ENCODE results near the gene OPALIN.
"Not testable (repeated sequence)": the region's sequence is repeated elsewhere in the genome, so short reads cannot be mapped to it uniquely, and the experiment has no call there.

OPALIN gene

GRCh38 chr10:96334616-96335526 is 23.9 kb downstream of the OPALIN start:
- no peak for DNase-seq

GRCh38 chr10:96333101-96333500 is 25.7 kb downstream of the OPALIN start:
- no peak for DNase-seq

DNA sequence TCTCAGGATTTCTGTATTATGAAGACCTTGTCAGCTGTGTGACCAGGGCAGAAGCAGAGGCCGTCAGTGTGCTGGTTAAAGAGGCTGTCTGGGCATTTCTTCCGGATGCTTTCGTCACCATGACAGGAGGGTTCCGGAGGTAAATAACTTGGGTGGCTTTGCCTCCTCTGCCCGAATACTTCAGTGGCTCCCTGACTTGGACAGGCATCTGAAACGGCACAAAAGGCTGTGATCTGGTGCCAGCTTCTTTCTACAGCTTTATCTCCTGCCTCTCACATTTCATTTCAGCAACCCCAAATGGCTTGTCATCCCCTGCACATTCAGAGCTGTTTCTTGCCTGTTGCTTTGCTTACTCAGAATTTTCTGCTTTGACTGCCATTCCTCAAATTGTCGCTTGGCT is 31.3 kb downstream of the OPALIN start:
- no peak for DNase-seq

DNA sequence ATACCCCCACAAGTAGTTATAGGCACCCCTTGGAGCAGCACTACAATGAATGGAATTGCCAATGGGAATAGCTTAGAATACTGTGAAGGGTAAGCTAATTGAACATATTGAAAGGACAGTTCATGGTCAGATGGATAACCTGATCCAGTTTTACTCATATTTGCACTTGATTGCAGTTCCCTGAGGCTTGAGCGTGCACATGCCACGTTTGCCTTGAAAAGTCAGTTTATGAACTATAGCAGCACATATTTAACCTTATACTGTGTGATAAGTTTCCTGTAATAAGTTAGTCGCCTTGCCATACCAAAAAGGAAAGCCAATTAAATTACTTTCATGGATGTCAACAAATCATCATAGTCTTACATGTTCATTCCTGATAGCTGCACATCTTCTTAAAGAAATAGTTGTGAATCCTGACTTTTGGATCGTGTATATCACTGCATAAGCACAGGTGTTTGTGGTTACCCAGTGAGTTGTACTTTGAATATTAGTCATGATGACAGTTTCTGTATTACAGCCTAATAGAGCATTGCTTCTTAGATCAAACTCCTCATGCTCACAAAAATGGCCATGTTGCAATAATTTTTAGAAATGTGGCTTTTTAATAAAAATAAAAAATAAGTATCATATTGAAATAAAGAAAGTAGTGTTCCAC is 33.0 kb downstream of the OPALIN start:
- DNase-seq: no peak

DNA sequence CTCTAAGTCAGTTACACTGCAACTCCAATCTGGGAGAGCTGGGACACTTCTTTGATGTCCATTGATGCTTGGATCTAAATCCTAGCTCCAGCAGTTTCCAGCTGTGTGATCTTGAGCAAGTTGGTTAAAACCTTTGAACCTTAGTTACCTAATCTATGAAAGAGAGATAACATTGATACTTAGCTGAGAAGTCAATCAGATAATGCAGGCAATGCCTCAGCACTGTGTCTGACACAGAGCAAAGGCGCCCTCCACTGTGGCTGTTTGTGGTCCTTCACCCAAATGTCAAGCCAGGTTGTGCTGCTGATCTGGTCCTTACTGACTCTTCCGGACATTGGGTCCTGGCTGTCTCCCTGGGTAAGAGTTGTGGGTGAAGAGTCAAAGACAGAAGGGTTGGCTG is 34.4 kb downstream of the OPALIN start:
- no peak for DNase-seq

DNA sequence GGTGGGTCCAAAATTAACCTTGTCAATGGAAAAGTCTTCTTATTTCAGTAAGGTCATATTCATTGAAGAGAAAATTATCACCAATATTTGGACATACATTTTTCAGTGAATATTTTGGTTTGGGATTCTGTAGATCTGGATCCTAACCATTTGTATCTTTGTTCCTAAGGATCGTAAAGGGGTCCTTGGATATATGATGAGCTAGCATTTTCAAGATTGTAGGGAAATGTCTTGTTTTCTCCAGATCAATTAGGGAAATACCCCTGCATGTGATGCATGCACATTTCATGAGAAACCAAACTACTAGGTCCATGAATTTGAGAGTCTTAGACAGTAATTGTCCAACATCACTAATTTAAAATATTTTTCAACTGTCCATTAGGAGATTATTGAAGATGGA is 36.5 kb downstream of the OPALIN start:
- DNase-seq: no peak

DNA sequence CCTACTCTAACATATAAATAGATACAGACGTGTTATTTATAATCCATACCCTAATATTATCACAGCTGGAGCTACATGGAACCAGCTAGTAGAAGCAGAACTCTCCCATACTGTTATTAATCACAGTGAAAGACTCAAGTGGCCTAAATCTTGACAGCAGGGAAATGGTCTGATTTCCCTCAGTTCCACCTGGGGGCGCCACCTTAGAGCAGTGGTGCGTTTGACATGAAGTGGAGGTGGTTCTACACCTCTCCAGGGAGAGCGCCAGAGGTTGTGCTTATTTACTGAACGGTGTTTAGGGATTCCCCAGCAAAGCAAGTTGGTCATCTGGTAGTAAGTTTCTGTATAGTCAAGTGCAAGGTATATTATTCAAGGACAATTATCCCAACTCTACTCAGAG is 37.0 kb downstream of the OPALIN start:
- DNase-seq: no peak

GRCh38 chr10:96319754-96320474 is 38.9 kb downstream of the OPALIN start:
- no peak for DNase-seq

- DNase-seq: no peak
These were observed 41.6 kb downstream of the OPALIN start for GRCh38 chr10:96317067-96317833.

DNA sequence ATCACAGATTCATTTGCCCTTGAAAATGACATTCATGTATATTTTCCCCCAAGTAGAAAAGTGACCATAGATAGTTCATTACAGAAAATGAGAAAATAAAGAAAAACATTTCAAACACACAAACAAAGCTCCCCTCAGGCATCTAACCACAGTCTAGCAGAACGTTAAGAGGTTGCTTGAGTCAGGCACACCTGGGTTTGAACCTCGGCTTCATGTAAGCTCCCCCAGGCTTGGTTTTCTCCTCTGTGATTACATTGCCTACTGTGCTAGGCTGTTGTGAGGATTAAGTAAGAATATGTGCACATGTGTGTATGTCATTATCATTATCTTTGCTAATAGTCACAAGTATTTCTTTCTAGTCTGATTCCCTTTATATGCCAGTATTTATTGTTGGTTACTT is 45.5 kb downstream of the OPALIN start:
- DNase-seq: no peak

DNA sequence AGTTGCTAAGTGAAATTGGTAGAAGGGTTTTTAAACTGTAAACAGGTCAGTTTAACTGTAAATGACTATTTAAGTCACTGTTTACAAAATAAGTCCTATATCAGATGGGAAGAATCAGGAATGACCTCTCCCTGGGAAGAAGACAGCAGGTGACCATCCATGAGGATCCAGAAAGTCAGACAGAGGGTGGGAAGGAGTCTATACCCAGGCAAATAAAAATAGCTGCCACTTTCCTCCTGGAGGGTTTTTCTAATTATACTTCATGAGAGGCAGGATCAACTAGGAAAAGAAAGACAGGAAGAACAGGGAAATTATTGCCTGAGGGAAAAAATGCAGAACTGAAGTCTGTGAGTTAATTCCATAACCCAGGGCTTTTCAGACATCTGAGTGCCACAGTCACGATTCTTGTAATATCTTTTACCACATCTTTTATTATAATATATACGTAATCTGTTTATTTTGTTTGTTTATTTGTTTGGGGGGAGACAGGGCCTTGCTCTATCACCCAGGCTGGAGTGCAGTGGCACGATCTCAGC is 47.6 kb downstream of the OPALIN start:
- no peak for DNase-seq

DNA sequence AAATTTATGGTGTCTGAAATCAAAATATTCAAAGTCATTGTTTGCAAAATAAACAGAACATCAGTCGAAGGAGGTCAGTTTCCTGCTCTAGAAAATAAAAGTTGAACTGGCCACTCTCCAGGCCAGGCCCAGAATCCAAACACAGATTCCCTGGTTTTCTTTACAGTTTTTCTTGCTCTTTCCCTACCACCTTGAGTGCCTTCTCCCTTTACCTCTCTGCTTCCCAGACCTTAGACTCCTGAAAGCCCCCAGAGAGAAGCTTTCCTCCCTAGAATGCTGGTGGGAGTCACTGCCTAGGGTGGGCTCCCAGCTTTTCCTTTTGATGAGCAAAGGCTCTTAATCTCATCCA is 48.5 kb downstream of the OPALIN start:
- DNase-seq: no peak

GRCh38 chr10:96309628-96310320 is 49.0 kb downstream of the OPALIN start:
- no peak for DNase-seq

GRCh38 chr10:96308854-96309253 is 49.9 kb downstream of the OPALIN start:
- DNase-seq: not testable (repeated sequence)

- DNase-seq: no peak
These were observed 52.3 kb downstream of the OPALIN start for GRCh38 chr10:96306516-96306915.

- DNase-seq: no peak
These were observed 53.8 kb downstream of the OPALIN start for GRCh38 chr10:96305019-96305418.

- DNase-seq: no peak
These were observed 54.6 kb downstream of the OPALIN start, which contains the start of gene DNTT for GRCh38 chr10:96304230-96304629. Gene DNTT, plus strand, starts transcription at chr10:96304434. Its CDS starts 64 bp downstream, at chr10:96304498.

GRCh38 chr10:96301616-96302015 is 57.2 kb downstream of the OPALIN start:
- no peak for DNase-seq

GRCh38 chr10:96299383-96299782 is 59.4 kb downstream of the OPALIN start:
- DNase-seq: no peak

- no peak for DNase-seq
These were observed 60.4 kb downstream of the OPALIN start for GRCh38 chr10:96298362-96298761.

GRCh38 chr10:96297486-96297885 is 61.3 kb downstream of the OPALIN start:
- DNase-seq: no peak

- no peak for DNase-seq
These were observed 63.3 kb downstream of the OPALIN start for GRCh38 chr10:96295475-96295874.

Data from NCI-H524 treated with DMSO at 0.1 percent for 48 hours (cell line).